OCI-LY7 (cell line): Measurements from ENCODE around the gene TRIM8. TPM values are rescaled to one million over a fixed set of nuclear protein-coding genes. Genes with fewer than 3 reads are reported as not detected.
A peak's percentile ranks its signal among the peaks of the same experiment; 100 is the strongest.

Experiments used
- BruUV-seq: library from RNA; stranded (reverse); fragments of 400-500 nt; replicated peaks from 2 replicates; lab custom pipeline; 2021; lab: Mats Ljungman, UMichigan
- CTCF ChIA-PET: fragments of 300-600 bp; sonication (Branson Sonifier 250); formaldehyde crosslinking; loops from one replicate; lab custom pipeline; 2022; ENCODE audit warnings: antibody characterized with exemption; ENCODE audit not compliant: unreplicated experiment; lab: Charles Lee
- POLR2A ChIA-PET: fragments of 300-600 bp; sonication (Branson Sonifier 250); formaldehyde crosslinking; loops from one replicate; lab custom pipeline; 2022; ENCODE audit warnings: antibody characterized with exemption; lab: Charles Lee
- DNase-seq: peaks from one replicate; pipeline ENCODE4 v3.0.0-alpha.2; 2015; ENCODE audit warnings: low spot score
- H2AFZ ChIP-seq: fragments of 200-600 bp; sonication (generic), shearing (Covaris generic); 2 replicates; pipeline ENCODE4 v1.6.1; 2014; ENCODE audit warnings: mild to moderate bottlenecking, antibody characterized with exemption, low read length, moderate library complexity
- H3K27ac ChIP-seq: fragments of 200-600 bp; sonication (generic); 2 replicates; pipeline ENCODE4 v1.5.1; 2014; ENCODE audit warnings: mixed run types, low read depth, mild to moderate bottlenecking, moderate library complexity, low read length, inconsistent platforms; ENCODE audit not compliant: poor library complexity, severe bottlenecking
- H3K36me3 ChIP-seq: fragments of 200-600 bp; sonication (generic); 2 replicates; pipeline ENCODE4 v1.6.1; 2014; ENCODE audit warnings: mild to moderate bottlenecking, antibody characterized with exemption, low read length, moderate library complexity, mixed read lengths; ENCODE audit not compliant: insufficient read depth
- H3K4me1 ChIP-seq: fragments of 200-600 bp; sonication (generic); 2 replicates; pipeline ENCODE4 v1.5.1; 2014; ENCODE audit warnings: mild to moderate bottlenecking, low read length; ENCODE audit not compliant: insufficient read depth, poor library complexity, severe bottlenecking
- H3K4me2 ChIP-seq: fragments of 200-600 bp; sonication (generic); 2 replicates; pipeline ENCODE4 v1.6.1; 2014; ENCODE audit warnings: mild to moderate bottlenecking, low read length
- H3K4me3 ChIP-seq: fragments of 200-600 bp; sonication (generic); 2 replicates; pipeline ENCODE4 v1.5.1; 2014; ENCODE audit warnings: mild to moderate bottlenecking, low read depth, low read length; ENCODE audit not compliant: poor library complexity, severe bottlenecking
- H3K79me2 ChIP-seq: fragments of 200-600 bp; sonication (generic); 2 replicates; pipeline ENCODE4 v1.6.1; 2016; ENCODE audit warnings: low read depth, mild to moderate bottlenecking, low read length, moderate library complexity, mixed read lengths; ENCODE audit not compliant: insufficient read depth
- H3K9me2 ChIP-seq: fragments of 200-600 bp; sonication (generic); 2 replicates; pipeline ENCODE4 v1.6.1; 2016; ENCODE audit warnings: mild to moderate bottlenecking, low read length, mixed read lengths; ENCODE audit not compliant: insufficient read depth
- H3K9me3 ChIP-seq: fragments of 200-600 bp; sonication (generic); 2 replicates; pipeline ENCODE4 v1.6.1; 2014; ENCODE audit warnings: mild to moderate bottlenecking, mixed run types, low read length, mixed read lengths
- H4K20me1 ChIP-seq: fragments of 200-600 bp; sonication (generic); 2 replicates; pipeline ENCODE4 v1.6.1; 2014; ENCODE audit warnings: mild to moderate bottlenecking, antibody characterized with exemption, low read length, moderate library complexity, mixed read lengths; ENCODE audit not compliant: insufficient read depth
- EZH2phosphoT487 ChIP-seq: fragments of 200-600 bp; sonication (generic); IDR thresholded peaks from 2 replicates; pipeline ENCODE4 v1.6.1; 2018; ENCODE audit warnings: low read depth, borderline replicate concordance, mild to moderate bottlenecking, mixed run types, antibody characterized with exemption, low read length, moderate library complexity, mixed read lengths
- intact Hi-C: fragments of 100-400 bp; cut with micrococcal nuclease; formaldehyde crosslinking; loops from one replicate; pipeline ENCODE4 v1.10.0; 2022; ENCODE audit not compliant: unreplicated experiment
- total RNA-seq, 2 experiments: library from RNA; depleted of rRNA in 1 of 2; stranded (reverse); fragments of >200 nt in 1 of 2; shearing (Covaris generic) in 1 of 2; gene quantifications; 2 replicates each; pipeline ENCODE4 v1.2.3, GENCODE V29; 2014 to 2022
- TF ChIP-seq, protein P1 (sequence below): fragments of 200-600 bp; sonication (generic); conservative IDR thresholded peaks from 2 replicates; pipeline ENCODE4 v1.5.1; 2014; ENCODE audit warnings: mild to moderate bottlenecking, antibody characterized with exemption, low read length, moderate library complexity, mixed read lengths

The TRIM8 gene
- total RNA-seq, 2 experiments from 2014 or later: 54.2 to 92.1 TPM

DNA sequence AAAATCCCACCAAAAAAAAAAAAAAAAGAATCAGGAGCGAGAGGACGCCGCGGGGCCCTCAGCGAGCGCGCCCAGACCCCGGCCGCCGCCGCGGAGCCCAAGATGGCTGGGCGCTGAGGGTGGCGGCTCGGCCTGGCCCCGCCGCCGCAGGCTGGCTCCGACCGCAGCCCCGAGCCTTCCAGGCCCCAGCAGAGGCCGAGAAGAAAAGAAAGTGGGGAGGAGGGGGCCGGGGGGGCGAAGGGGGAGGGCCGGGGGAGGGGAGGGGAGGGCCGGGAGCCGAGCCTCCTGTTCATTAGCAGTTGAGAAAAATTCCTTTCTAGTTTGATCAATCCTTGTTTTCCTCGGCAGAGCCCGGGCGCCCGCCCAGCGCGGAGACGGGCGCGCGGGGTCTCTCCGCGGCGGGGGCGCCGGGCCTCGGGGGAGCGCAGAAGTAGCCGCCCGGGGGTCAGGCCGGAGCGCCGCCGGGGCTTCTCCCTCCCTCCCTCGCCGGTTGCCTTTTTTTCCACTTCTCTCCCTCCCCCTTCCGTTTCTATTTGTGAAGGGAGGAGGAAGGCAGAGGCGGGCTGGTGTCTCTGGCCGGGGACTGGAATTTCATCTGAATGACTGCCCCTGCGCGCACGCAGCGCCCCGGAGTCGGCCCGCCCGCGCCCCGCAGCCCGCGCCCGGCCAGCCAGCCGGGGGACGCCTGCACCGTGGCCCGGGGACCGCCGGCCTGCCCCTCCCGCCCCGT, 778 bp upstream of the TRIM8 start:
- no peaks in the 10 kb centered on the region for H3K9me2 ChIP-seq
- H3K4me3 ChIP-seq: peak overlapping the region; percentile 84
- H3K9me3 ChIP-seq: no peaks in the 10 kb centered on the region
- peak overlapping the region; percentile 23; the same call in 1 of the 2 replicates for H2AFZ ChIP-seq
- no peak for TF ChIP-seq EZH2phosphoT487
- TF ChIP-seq, protein P1, sequence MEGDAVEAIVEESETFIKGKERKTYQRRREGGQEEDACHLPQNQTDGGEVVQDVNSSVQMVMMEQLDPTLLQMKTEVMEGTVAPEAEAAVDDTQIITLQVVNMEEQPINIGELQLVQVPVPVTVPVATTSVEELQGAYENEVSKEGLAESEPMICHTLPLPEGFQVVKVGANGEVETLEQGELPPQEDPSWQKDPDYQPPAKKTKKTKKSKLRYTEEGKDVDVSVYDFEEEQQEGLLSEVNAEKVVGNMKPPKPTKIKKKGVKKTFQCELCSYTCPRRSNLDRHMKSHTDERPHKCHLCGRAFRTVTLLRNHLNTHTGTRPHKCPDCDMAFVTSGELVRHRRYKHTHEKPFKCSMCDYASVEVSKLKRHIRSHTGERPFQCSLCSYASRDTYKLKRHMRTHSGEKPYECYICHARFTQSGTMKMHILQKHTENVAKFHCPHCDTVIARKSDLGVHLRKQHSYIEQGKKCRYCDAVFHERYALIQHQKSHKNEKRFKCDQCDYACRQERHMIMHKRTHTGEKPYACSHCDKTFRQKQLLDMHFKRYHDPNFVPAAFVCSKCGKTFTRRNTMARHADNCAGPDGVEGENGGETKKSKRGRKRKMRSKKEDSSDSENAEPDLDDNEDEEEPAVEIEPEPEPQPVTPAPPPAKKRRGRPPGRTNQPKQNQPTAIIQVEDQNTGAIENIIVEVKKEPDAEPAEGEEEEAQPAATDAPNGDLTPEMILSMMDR: no peak
- no peaks in the 10 kb centered on the region for H4K20me1 ChIP-seq
- peaks cover 25% of the 10 kb centered on the region for H3K4me1 ChIP-seq
- ChIA-PET POLR2A (interaction anchor here (0.6 kb wide), 1 partner anchor 194 kb away, joined by 5 read pairs; no protein-coding TSS in a partner anchor), CTCF (interaction anchor here (1.0 kb wide), 1 partner anchor 70 kb away, joined by 3 read pairs; the partner anchor contains the start of gene ARL3)
- peaks cover 40% of the 10 kb centered on the region for H3K79me2 ChIP-seq
- peak overlapping the region; percentile 95 for H3K27ac ChIP-seq
- intact Hi-C loops: loop anchor here (5.0 to 10.0 kb wide), 2 partner anchors 811 to 949 kb away; partner anchors contain the start of gene FBXW4
- H3K4me2 ChIP-seq: peak overlapping the region; percentile 82
- no TSS peak for BruUV-seq
- peak; percentile 70 for DNase-seq
- peaks cover 22% of the 10 kb centered on the region; the same call in 1 of the 2 replicates for H3K36me3 ChIP-seq

DNA sequence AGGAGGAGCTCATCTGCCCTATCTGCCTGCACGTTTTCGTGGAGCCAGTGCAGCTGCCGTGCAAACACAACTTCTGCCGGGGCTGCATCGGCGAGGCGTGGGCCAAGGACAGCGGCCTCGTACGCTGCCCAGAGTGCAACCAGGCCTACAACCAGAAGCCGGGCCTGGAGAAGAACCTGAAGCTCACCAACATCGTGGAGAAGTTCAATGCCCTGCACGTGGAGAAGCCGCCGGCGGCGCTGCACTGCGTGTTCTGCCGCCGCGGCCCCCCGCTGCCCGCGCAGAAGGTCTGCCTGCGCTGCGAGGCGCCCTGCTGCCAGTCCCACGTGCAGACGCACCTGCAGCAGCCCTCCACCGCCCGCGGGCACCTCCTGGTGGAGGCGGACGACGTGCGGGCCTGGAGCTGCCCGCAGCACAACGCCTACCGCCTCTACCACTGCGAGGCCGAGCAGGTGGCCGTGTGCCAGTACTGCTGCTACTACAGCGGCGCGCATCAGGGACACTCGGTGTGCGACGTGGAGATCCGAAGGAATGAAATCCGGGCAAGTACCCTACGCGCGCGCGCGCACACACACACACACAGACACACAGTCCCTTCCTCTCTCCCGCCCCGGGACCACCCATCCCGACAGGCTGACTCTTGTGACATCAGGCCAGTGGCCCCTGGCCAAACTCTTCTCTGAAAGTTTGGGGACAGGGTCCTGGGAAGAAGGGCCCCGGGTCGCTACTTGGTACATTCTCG, 538 bp downstream of the TRIM8 start:
- H3K27ac ChIP-seq: peak overlapping the region; percentile 95
- peak overlapping the region; percentile 82 for H3K4me2 ChIP-seq
- no TSS peak for BruUV-seq
- intact Hi-C loops: loop anchor here (5.0 to 10.0 kb wide), 5 partner anchors 193 to 950 kb away; partner anchors contain the start of genes C10orf95, FBXW4, NT5C2 and PPRC1
- H3K36me3 ChIP-seq: peaks cover 24% of the 10 kb centered on the region; the same call in 1 of the 2 replicates
- peaks cover 39% of the 10 kb centered on the region for H3K4me1 ChIP-seq
- ChIA-PET POLR2A (interaction anchor here (0.5 to 2.2 kb wide), 9 partner anchors 16 to 1594 kb away, joined by 3 to 11 read pairs (median 5); partner anchors contain the start of genes ARL3 and SFXN2), CTCF (interaction anchor here (0.7 to 1.3 kb wide), 3 partner anchors 31 to 69 kb away, joined by 3 to 7 read pairs (median 5); partner anchors contain the start of gene ARL3)
- TF ChIP-seq EZH2phosphoT487: no peak
- TF ChIP-seq, protein P1: peak; percentile 75
- peak; percentile 92 for DNase-seq
- peaks cover 53% of the 10 kb centered on the region for H3K79me2 ChIP-seq
- no peaks in the 10 kb centered on the region for H3K9me2 ChIP-seq
- peak overlapping the region; percentile 84 for H3K4me3 ChIP-seq
- H3K9me3 ChIP-seq: no peaks in the 10 kb centered on the region
- H4K20me1 ChIP-seq: no peaks in the 10 kb centered on the region
- peak overlapping the region; percentile 16 for H2AFZ ChIP-seq
